ENCODE measurements around the gene ZC3H4. TPM values are rescaled to one million over a fixed set of nuclear protein-coding genes. Genes with fewer than 3 reads are reported as not detected.

Gene ZC3H4
- total and polyA plus RNA-seq, 9 of the 15 experiments (the other 6 are each of a cell fraction or from before 2014, with no cell fraction given) = 2.2 to 75.6 (median 18.3) TPM

GRCh38 chr19:47093841-47094240, 19.7 kb downstream of the ZC3H4 start:
- DNase-seq (ENCODE audit: extremely low read depth in 1 of 4, low spot score in 3 of 4) (no peak), FAIRE-seq (no peak), ATAC-seq (no peak)
- peak in 1 of 3 experiments; percentile 28 for TF ChIP-seq YY1 (IDR thresholded peaks at IDR 0.05; ENCODE audit: borderline replicate concordance in 1 of 3, control insufficient read depth in 1 of 3, extremely low read depth in 1 of 3, insufficient read depth in 3 of 3, insufficient read length in 1 of 3, insufficient replicate concordance in 2 of 3, low read depth in 1 of 3, low read length in 2 of 3)
- TF ChIP-seq RBM25 (IDR thresholded peaks at IDR 0.05; ENCODE audit: low read depth, low read length, severe bottlenecking) = no peak
- Histone ChIP-seq H3K9me3 (replicated peaks; ENCODE audit: control insufficient read depth, insufficient read depth, low read depth, low read length) (no peaks in the 10 kb centered on the region), H3K36me3 (ENCODE audit: control insufficient read depth, insufficient read depth, low read length) (peaks cover 91% of the 10 kb centered on the region; the same call in 2 of the 3 replicates), H3K79me2 (ENCODE audit: control insufficient read depth, insufficient read depth, low read length) (peaks cover 51% of the 10 kb centered on the region), H3K4me1 (replicated peaks in 1 of 2; ENCODE audit: control insufficient read depth in 2 of 2, insufficient read depth in 2 of 2, low read length in 2 of 2) (peaks cover 2 to 21% of the 10 kb centered on the region in 2 experiments; a peak in 4 of 5 replicates), H3K4me3 (no peak overlapping the region), H3K9ac (ENCODE audit: insufficient read depth in 1 of 2, low read depth in 2 of 2, low read length in 2 of 2) (peak overlapping the region in 1 of 2 experiments; percentile 55; a peak in 2 of 4 replicates), H3K9me1 (ENCODE audit: control insufficient read depth, insufficient read depth, low read length) (no peaks in the 10 kb centered on the region), H4K20me1 (replicated peaks; ENCODE audit: control insufficient read depth, insufficient read depth, low read length) (no peaks in the 10 kb centered on the region), H2AFZ (ENCODE audit: low read depth, low read length) (no peak overlapping the region), H3K4me2 (ENCODE audit: insufficient read depth, low read length) (no peak overlapping the region), H3K27me3 (ENCODE audit: control insufficient read depth in 2 of 2, insufficient read depth in 2 of 2, low read length in 2 of 2) (no peaks in the 10 kb centered on the region), H3K27ac (ENCODE audit: extremely low read depth, low read depth, low read length) (no peak overlapping the region)
- in situ Hi-C loops (cut with MboI) = no loop called here
- POLR2A ChIA-PET = interaction anchor here (1.4 to 1.5 kb wide), 2 partner anchors 12 to 19 kb away, joined by 6 to 7 read pairs; partner anchors contain the start of gene ZC3H4
- TSS peak; percentile 18 for BruUV-seq (replicated peaks)
- WGBS (ENCODE audit: insufficient coverage, low coverage, missing lambda C conversion rate) = 86% methylated on average over 10 of the region's 10 CpGs
- intact Hi-C loops (cut with micrococcal nuclease) = no loop called here
- CTCF ChIA-PET (ENCODE audit: low intra/inter-chr PET ratio) = no interaction called here

- no peak overlapping the region; a peak in 1 of 4 replicates for H3K9ac ChIP-seq (ENCODE audit: insufficient read depth in 1 of 2, low read depth in 2 of 2, low read length in 2 of 2)
- intact Hi-C loops (cut with micrococcal nuclease) = no loop called here
- no peaks in the 10 kb centered on the region for H4K20me1 ChIP-seq (replicated peaks; ENCODE audit: control insufficient read depth, insufficient read depth, low read length)
- H3K4me3 ChIP-seq = no peak overlapping the region
- in situ Hi-C loops (cut with MboI) = no loop called here
- ATAC-seq = no peak
- ChIA-PET POLR2A (interaction anchor here (1.4 to 1.5 kb wide), 2 partner anchors 13 to 20 kb away, joined by 6 to 7 read pairs; partner anchors contain the start of gene ZC3H4), CTCF (ENCODE audit: low intra/inter-chr PET ratio) (no interaction called here)
- no peak overlapping the region for H3K4me2 ChIP-seq (ENCODE audit: insufficient read depth, low read length)
- H3K27me3 ChIP-seq (ENCODE audit: control insufficient read depth in 2 of 2, insufficient read depth in 2 of 2, low read length in 2 of 2) = no peaks in the 10 kb centered on the region
- H3K27ac ChIP-seq (ENCODE audit: extremely low read depth, low read depth, low read length) = no peak overlapping the region
- peaks cover 92% of the 10 kb centered on the region; the same call in 2 of the 3 replicates for H3K36me3 ChIP-seq (ENCODE audit: control insufficient read depth, insufficient read depth, low read length)
- H3K9me1 ChIP-seq (ENCODE audit: control insufficient read depth, insufficient read depth, low read length) = no peaks in the 10 kb centered on the region
- no TSS peak for BruUV-seq (replicated peaks)
- no peak for DNase-seq (ENCODE audit: extremely low read depth in 1 of 4, low spot score in 3 of 4)
- no peaks in the 10 kb centered on the region for H3K9me3 ChIP-seq (replicated peaks; ENCODE audit: control insufficient read depth, insufficient read depth, low read depth, low read length)
- peak; percentile 48 for FAIRE-seq
- peaks cover 45% of the 10 kb centered on the region for H3K79me2 ChIP-seq (ENCODE audit: control insufficient read depth, insufficient read depth, low read length)
- 95% methylated on average over 5 of the region's 5 CpGs for WGBS (ENCODE audit: insufficient coverage, low coverage, missing lambda C conversion rate)
- no peak overlapping the region for H2AFZ ChIP-seq (ENCODE audit: low read depth, low read length)
- peaks cover 0 to 20% of the 10 kb centered on the region in 2 experiments; a peak in 3 of 5 replicates for H3K4me1 ChIP-seq (replicated peaks in 1 of 2; ENCODE audit: control insufficient read depth in 2 of 2, insufficient read depth in 2 of 2, low read length in 2 of 2)
- TF ChIP-seq MXD1 (CRISPR knock-in tag; IDR thresholded peaks at IDR 0.05; ENCODE audit: borderline replicate concordance, poor library complexity, severe bottlenecking) (no peak), SLC30A9 (CRISPR knock-in tag; IDR thresholded peaks at IDR 0.05) (no peak), PHF21A (IDR thresholded peaks at IDR 0.05; ENCODE audit: borderline replicate concordance, low read depth) (no peak), NFE2 (IDR thresholded peaks at IDR 0.05; ENCODE audit: low read depth) (no peak), EP400 (IDR thresholded peaks at IDR 0.05) (no peak), JUND (IDR thresholded peaks at IDR 0.05; ENCODE audit: borderline replicate concordance, low read depth, low read length) (no peak), JUND (tag; IDR thresholded peaks at IDR 0.05; ENCODE audit: borderline replicate concordance, low read depth, low read length) (no peak), MCM7 (IDR thresholded peaks at IDR 0.05) (no peak), ZNF253 (CRISPR knock-in tag; conservative IDR thresholded peaks at IDR 0.05) (no peak), ZNF311 (CRISPR knock-in tag; IDR thresholded peaks at IDR 0.05) (no peak), HDAC3 (IDR thresholded peaks at IDR 0.05; ENCODE audit: borderline replicate concordance, partially characterized antibody) (no peak), IFI16 (CRISPR knock-in tag; IDR thresholded peaks at IDR 0.05) (no peak), RNF2 (IDR thresholded peaks at IDR 0.05) (no peak)
Observed at GRCh38 chr19:47093254-47093653, 20.3 kb downstream of the ZC3H4 start.
